SK-N-SH treated with all-trans-retinoic acid at 6 μM for 48 hours (cell line): ENCODE data around the gene WNT10A.

Experiments used
- ARNTL ChIP-seq: fragments of 450-650 bp; formaldehyde crosslinking; IDR thresholded peaks from 2 replicates; pipeline ENCODE4 v1.5.0; 2020; ENCODE audit warnings: low read depth, mild to moderate bottlenecking, moderate library complexity, borderline replicate concordance
- BACH2 ChIP-seq: fragments of 250-450 bp; sonication (Bioruptor Pico); IDR thresholded peaks from 2 replicates; pipeline ENCODE4 v1.9.0; 2021; ENCODE audit warnings: mild to moderate bottlenecking, borderline replicate concordance
- ISL1 ChIP-seq: fragments of 250-450 bp; sonication (Bioruptor Pico); IDR thresholded peaks from 2 replicates; pipeline ENCODE4 v2.1.2; 2022; ENCODE audit warnings: mild to moderate bottlenecking, moderate library complexity
- RARB ChIP-seq: fragments of 250-450 bp; sonication (Bioruptor Pico); IDR thresholded peaks from 2 replicates; pipeline ENCODE4 v1.8.0; 2021; ENCODE audit warnings: mild to moderate bottlenecking, moderate library complexity
- SNAI2 ChIP-seq: fragments of 250-450 bp; sonication (Bioruptor Pico); IDR thresholded peaks from 2 replicates; pipeline ENCODE4 v1.5.0; 2020; ENCODE audit warnings: mild to moderate bottlenecking, moderate library complexity
- TOX ChIP-seq: fragments of 250-450 bp; sonication (Bioruptor Pico); IDR thresholded peaks from 2 replicates; pipeline ENCODE4 v1.8.0; 2021; ENCODE audit warnings: mild to moderate bottlenecking, moderate library complexity, borderline replicate concordance
- ZNF565 ChIP-seq: fragments of 450-650 bp; formaldehyde crosslinking; conservative IDR thresholded peaks from 2 replicates; pipeline ENCODE4 v1.5.0; 2020; ENCODE audit warnings: low read depth, mild to moderate bottlenecking, moderate library complexity
- ZNF70 ChIP-seq: fragments of 450-650 bp; formaldehyde crosslinking; IDR thresholded peaks from 2 replicates; pipeline ENCODE4 v1.5.0; 2020; ENCODE audit warnings: mild to moderate bottlenecking, moderate library complexity
- TF ChIP-seq, protein P1 (sequence below): fragments of 250-450 bp; sonication (Bioruptor Pico); IDR thresholded peaks from 2 replicates; pipeline ENCODE4 v1.8.0; 2021; ENCODE audit warnings: low read depth, mild to moderate bottlenecking, moderate library complexity, borderline replicate concordance
- TF ChIP-seq, protein P2 (sequence below): fragments of 250-450 bp; sonication (Bioruptor Pico); IDR thresholded peaks from 2 replicates; pipeline ENCODE4 v1.5.1; 2020; ENCODE audit warnings: low read depth, mild to moderate bottlenecking, moderate library complexity

DNA sequence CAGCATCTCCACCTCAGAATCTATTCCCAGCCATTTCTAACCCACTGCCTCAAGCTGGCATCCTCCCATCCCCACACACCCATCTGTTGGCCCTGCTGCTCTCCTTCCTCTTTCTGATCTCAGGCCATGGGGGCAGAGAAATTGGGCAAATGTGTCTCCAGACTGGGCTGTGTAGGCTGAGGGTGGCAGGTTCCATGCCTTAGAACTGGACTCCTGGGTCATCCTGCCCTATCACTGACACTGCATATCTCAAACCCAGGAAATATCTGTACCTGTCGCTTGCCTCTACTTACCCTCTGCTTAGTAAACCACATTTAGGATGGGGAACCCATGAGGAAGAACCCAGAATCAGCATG, 1.8 kb downstream of the WNT10A start:
- TF ChIP-seq ISL1 (CRISPR knock-in tag) (no peak), ZNF70 (no peak), ZNF565 (no peak), SNAI2 (no peak), TOX (CRISPR knock-in tag) (no peak), ARNTL (CRISPR knock-in tag) (no peak), RARB (CRISPR knock-in tag) (no peak), BACH2 (no peak)
- TF ChIP-seq, protein P1, sequence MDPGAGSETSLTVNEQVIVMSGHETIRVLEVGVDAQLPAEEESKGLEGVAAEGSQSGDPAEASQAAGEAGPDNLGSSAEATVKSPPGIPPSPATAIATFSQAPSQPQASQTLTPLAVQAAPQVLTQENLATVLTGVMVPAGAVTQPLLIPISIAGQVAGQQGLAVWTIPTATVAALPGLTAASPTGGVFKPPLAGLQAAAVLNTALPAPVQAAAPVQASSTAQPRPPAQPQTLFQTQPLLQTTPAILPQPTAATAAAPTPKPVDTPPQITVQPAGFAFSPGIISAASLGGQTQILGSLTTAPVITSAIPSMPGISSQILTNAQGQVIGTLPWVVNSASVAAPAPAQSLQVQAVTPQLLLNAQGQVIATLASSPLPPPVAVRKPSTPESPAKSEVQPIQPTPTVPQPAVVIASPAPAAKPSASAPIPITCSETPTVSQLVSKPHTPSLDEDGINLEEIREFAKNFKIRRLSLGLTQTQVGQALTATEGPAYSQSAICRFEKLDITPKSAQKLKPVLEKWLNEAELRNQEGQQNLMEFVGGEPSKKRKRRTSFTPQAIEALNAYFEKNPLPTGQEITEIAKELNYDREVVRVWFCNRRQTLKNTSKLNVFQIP (CRISPR knock-in tag): no peak
- TF ChIP-seq, protein P2, sequence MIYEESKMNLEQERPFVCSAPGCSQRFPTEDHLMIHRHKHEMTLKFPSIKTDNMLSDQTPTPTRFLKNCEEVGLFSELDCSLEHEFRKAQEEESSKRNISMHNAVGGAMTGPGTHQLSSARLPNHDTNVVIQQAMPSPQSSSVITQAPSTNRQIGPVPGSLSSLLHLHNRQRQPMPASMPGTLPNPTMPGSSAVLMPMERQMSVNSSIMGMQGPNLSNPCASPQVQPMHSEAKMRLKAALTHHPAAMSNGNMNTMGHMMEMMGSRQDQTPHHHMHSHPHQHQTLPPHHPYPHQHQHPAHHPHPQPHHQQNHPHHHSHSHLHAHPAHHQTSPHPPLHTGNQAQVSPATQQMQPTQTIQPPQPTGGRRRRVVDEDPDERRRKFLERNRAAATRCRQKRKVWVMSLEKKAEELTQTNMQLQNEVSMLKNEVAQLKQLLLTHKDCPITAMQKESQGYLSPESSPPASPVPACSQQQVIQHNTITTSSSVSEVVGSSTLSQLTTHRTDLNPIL (CRISPR knock-in tag): no peak
